ENCODE measurements around the gene SPCS3.
"Not testable (repeated sequence)": the region's sequence is repeated elsewhere in the genome, so short reads cannot be mapped to it uniquely, and the experiment has no call there.

The SPCS3 gene

DNA sequence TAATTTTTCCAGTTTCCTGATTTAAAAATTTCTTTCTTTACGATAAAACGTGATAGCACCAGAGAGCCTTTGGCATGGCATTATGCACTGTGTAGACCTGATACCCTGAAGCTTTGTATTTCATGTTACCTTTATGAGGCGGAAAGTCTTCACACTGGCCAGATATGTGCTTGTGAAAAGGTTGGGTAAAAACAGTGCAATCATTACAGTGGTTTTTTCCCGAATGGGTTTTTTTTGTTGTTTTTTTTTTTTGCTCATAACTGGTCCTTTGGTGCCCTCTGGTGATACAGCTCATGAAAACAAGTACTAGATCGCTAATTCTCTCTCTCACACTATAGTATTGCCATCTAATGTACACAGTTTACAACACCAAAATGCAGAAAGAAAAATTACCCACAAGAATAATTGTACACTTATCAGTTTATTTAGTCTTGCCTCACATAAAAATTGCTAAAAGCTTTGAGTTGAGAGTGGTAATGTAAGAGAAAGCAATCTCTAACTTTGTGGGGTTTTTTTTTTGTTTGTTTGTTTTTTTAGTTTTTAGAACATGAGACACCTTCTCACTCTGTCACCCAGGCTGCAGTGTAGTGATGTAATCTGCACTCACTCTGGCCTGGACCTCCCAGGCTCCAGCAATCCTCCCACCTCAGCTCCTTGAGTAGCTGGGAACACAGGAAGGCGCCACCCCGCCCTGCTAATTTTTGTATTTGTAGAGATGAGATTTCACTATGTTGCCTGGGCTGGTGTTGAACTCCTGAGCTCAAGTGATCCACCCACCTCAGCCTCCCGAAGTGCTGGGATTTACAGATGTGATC is 21.3 kb downstream of the SPCS3 start:
- peak; percentile 54 for DNase-seq (ENCODE audit: low read depth)
- TF ChIP-seq MYC (IDR thresholded peaks at IDR 0.05; ENCODE audit: low read depth, low read length), result no peak
- peak; percentile 41 for TF ChIP-seq CTCF (IDR thresholded peaks at IDR 0.05; ENCODE audit: low read depth, low read length)

DNA sequence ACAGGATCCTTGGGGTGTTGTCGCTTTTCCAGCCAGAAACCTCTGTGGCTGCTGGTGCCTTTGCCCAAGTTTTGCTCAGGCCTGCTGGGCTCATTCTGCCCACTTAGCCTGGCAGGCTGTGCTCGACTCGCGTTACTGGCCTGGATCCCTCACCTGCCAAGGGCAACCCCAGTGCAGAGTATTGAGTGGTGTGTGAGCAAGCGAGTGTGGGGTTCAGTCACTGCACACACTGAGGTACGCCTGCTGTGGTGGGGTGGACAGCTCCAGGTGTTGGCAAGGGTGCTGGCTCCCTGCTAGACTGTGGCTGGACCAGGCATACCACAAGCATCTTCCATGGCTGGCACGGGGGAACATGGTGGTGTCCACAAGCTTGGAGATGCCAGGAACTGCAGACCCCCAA is 22.6 kb downstream of the SPCS3 start:
- no peak for TF ChIP-seq POLR2A (IDR thresholded peaks at IDR 0.05; ENCODE audit: extremely low read depth, insufficient read length)
- TF ChIP-seq MAX (IDR thresholded peaks at IDR 0.05; ENCODE audit: low read depth, low read length), result no peak
- TF ChIP-seq MYC (IDR thresholded peaks at IDR 0.05; ENCODE audit: low read depth, low read length), result no peak
- no peak for TF ChIP-seq CTCF (IDR thresholded peaks at IDR 0.05; ENCODE audit: low read depth, low read length)
- H3K4me3 ChIP-seq (ENCODE audit: low read depth, low read length), result no peak overlapping the region
- DNase-seq (ENCODE audit: low read depth), result no peak

More for the DNA sequence above, 21.3 kb downstream of the SPCS3 start:
- no peak overlapping the region for H3K4me3 ChIP-seq (ENCODE audit: low read depth, low read length)

DNA sequence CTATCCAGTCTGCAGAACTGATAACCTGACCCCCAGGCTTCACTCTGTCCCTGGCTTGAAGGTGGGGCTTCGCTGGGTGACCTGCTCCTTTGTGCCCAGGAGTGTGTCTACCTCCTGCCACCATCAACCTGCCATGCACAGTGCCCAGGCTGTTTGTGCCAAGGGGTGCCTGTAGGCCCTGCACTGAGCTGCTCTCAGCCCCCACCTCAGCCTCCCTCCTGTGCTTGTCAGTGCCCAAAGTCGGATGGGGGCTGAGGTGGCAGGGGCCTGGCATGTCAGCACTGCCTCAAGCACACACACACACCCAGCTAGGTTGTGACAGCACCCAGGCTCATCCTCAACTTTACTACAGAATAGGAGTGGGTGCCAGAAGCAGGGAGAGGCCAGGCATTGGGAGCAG is 23.5 kb downstream of the SPCS3 start:
- TF ChIP-seq POLR2A (IDR thresholded peaks at IDR 0.05; ENCODE audit: extremely low read depth, insufficient read length) (no peak), CTCF (IDR thresholded peaks at IDR 0.05; ENCODE audit: low read depth, low read length) (no peak), MYC (IDR thresholded peaks at IDR 0.05; ENCODE audit: low read depth, low read length) (no peak), MAX (IDR thresholded peaks at IDR 0.05; ENCODE audit: low read depth, low read length) (no peak)
- no peak for DNase-seq (ENCODE audit: low read depth)
- H3K4me3 ChIP-seq (ENCODE audit: low read depth, low read length), result no peak overlapping the region

DNA sequence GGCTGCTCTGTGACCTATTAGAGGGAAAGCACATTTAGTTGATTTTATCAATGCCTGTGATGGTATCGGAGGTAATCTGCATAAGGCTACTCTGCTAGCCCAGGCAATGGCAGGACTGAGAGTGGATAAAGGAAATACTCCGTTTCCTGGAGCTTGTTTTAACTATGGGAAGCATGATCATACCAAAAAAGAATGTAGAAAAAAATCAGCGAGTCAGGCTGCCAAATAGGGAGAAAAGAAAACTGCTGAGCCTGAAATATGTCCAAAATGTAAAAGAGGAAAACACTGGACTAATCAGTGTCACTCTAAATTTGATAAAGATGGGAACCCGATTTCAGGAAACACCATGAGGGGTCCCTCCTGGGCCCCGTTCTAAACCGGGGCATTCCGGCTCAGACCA is 25.6 kb downstream of the SPCS3 start:
- not testable (repeated sequence) for DNase-seq (ENCODE audit: low read depth); H3K4me3 ChIP-seq (ENCODE audit: low read depth, low read length)

- not testable (repeated sequence) for H3K4me3 ChIP-seq (ENCODE audit: low read depth, low read length); DNase-seq (ENCODE audit: low read depth)
Measured at GRCh38 chr4:176346836-176347235, 27.1 kb downstream of the SPCS3 start.

GRCh38 chr4:176350671-176351070 is 30.9 kb downstream of the SPCS3 start:
- DNase-seq (ENCODE audit: low read depth), result no peak
- no peak overlapping the region for H3K4me3 ChIP-seq (ENCODE audit: low read depth, low read length)
- TF ChIP-seq CTCF (IDR thresholded peaks at IDR 0.05; ENCODE audit: low read depth, low read length) (no peak), MYC (IDR thresholded peaks at IDR 0.05; ENCODE audit: low read depth, low read length) (no peak), POLR2A (IDR thresholded peaks at IDR 0.05; ENCODE audit: extremely low read depth, insufficient read length) (no peak), MAX (IDR thresholded peaks at IDR 0.05; ENCODE audit: low read depth, low read length) (no peak)

- TF ChIP-seq MYC (IDR thresholded peaks at IDR 0.05; ENCODE audit: low read depth, low read length) (no peak), POLR2A (IDR thresholded peaks at IDR 0.05; ENCODE audit: extremely low read depth, insufficient read length) (no peak), CTCF (IDR thresholded peaks at IDR 0.05; ENCODE audit: low read depth, low read length) (no peak), MAX (IDR thresholded peaks at IDR 0.05; ENCODE audit: low read depth, low read length) (no peak)
- no peak for DNase-seq (ENCODE audit: low read depth)
- no peak overlapping the region for H3K4me3 ChIP-seq (ENCODE audit: low read depth, low read length)
Measured at GRCh38 chr4:176354884-176355283, 35.1 kb downstream of the SPCS3 start.
